Adrenal gland (tissue), 12 donors: ENCODE data around the gene PTPRD. TPM values are rescaled to one million over a fixed set of nuclear protein-coding genes. Genes with fewer than 3 reads are reported as not detected.

Experiments used
- DNase-seq, 7 donors: peaks; one replicate each; pipeline ENCODE4 v3.0.0-alpha.2; 2019 to 2020
- H3K27ac ChIP-seq, 5 donors: fragments of 200-600 bp; sonication (generic) in 4 of 5; 1 replicate in 3 of 5; 2 replicates in 2 of 5; pipeline versions ENCODE4 v1.5.1 to v1.8.0; 2016 to 2020; ENCODE audit warnings: mild to moderate bottlenecking in 1 of 5
- H3K27me3 ChIP-seq: fragments of 200-600 bp; 2 replicates; pipeline ENCODE4 v1.8.0; 2021
- H3K36me3 ChIP-seq, 2 donors: fragments of 200-600 bp; replicated peaks in 1 of 2; 1 replicate in 1 of 2; 2 replicates in 1 of 2; pipeline versions ENCODE4 v1.5.1 to v1.8.0; 2018 to 2022
- H3K4me1 ChIP-seq, 2 donors: fragments of 200-600 bp; replicated peaks in 1 of 2; 1 replicate in 1 of 2; 2 replicates in 1 of 2; pipeline versions ENCODE4 v1.5.1 to v1.8.0; 2018 to 2021
- H3K4me3 ChIP-seq, 4 donors: fragments of 200-600 bp; sonication (generic) in 3 of 4; one replicate each; pipeline ENCODE4 v1.5.1; 2016 to 2018
- H3K9me3 ChIP-seq, 3 donors: fragments of 200-600 bp; sonication (generic) in 1 of 3; replicated peaks in 1 of 3; 1 replicate in 2 of 3; 2 replicates in 1 of 3; pipeline versions ENCODE4 v1.5.1 to v1.8.0; 2016 to 2021
- CTCF ChIP-seq, 6 experiments: fragments of 450-650 bp in 4 of 6; fragments of 200-600 bp in 2 of 6; sonication (generic) in 1 of 6; IDR thresholded peaks; 1 replicate in 5 of 6; 2 replicates in 1 of 6; pipeline versions ENCODE4 v1.5.1 to v1.8.0; 2016 to 2021; ENCODE audit warnings: antibody characterized with exemption in 6 of 6, mild to moderate bottlenecking in 2 of 6, moderate library complexity in 1 of 6
- POLR2A ChIP-seq, 2 donors: fragments of 450-650 bp; IDR thresholded peaks; one replicate each; pipeline ENCODE4 v1.6.1; 2017; ENCODE audit warnings: antibody characterized with exemption in 2 of 2, mild to moderate bottlenecking in 2 of 2, moderate library complexity in 1 of 2
- WGBS, 4 donors: extraction: QIAGEN DNeasy Blood & Tissue Kit in 2 of 4; methylation state at CpG; one replicate each; pipeline versions ENCODE4 v1.1.5 to v1.1.7; 2013 to 2017; 5-methylcytosine and 5-hydroxymethylcytosine counted together
- intact Hi-C, 2 donors: fragments of 100-400 bp; cut with DNase I; formaldehyde crosslinking; loops; one replicate each; pipeline versions ENCODE4 v1.14.1 to v1.15.0; 2022 to 2023
- polyA plus RNA-seq, 3 donors: library from polyadenylated mRNA; stranded (reverse); fragments of 200-250 nt in 2 of 3; fragments of 350-450 nt in 1 of 3; fragmentation: Illumina TruSeq in 1 of 3; extraction: RNeasy Lipid Tissue Mini Kit (QIAGEN cat#74804) in 1 of 3; gene quantifications; one replicate each; pipeline ENCODE4 v1.2.3, GENCODE V29; 2013 to 2014
- total RNA-seq, 9 donors: library from RNA; depleted of rRNA in 4 of 9; stranded (reverse); fragments of >200 nt in 4 of 9; fragments of 120-200 nt in 1 of 9; fragmentation: NEBNext Ultra II Directional in 1 of 9; extraction: Animal tissue kit (Norgen Biotek cat#: 25700) in 1 of 9; gene quantifications; one replicate each; pipeline versions ENCODE4 v1.1.0 to v1.2.4, GENCODE V29; 2013 to 2023
- donor health status: healthy with polysubstance abuse.
- donor health status: Bipolar disorder and iron deficiency.
- donor health status: DM: yes; HTN: yes; CAD: no.
- donor health status: DM: no; HTN: no; CAD: no.
- donor health status: DM: no; HTN: no; CAD: no.
- donor health status: DM: yes; HTN: yes; CAD: no.

The PTPRD gene
- total and polyA plus RNA-seq, 12 donors = 0.61 to 71.2 (median 4.5) TPM

DNA sequence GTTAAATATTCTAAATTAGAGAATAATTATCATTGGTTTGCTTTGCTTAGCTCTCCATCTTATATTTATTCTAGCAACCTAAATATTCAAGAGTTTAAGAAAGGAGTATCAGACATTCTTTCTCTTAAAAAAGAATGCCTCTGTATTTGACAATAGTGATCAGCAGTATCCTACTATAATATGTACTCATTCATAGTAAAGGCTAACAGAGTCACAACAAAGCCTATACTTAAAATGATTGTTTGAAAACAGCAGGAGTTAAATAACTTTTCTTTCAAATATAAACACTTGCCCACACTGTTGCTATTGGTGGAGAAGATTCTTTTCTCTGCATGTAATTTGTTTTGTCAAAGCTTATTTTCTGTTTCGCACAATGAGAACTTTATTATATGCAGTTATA lies 178.4 kb downstream of the PTPRD start:
- 85 to 96% (median 94%) methylated on average over 1 of the region's 1 CpG for WGBS, 4 donors
- DNase-seq = no peak
- Histone ChIP-seq H3K27ac (no peak overlapping the region), H3K4me3 (no peak overlapping the region), H3K4me1 (no peaks in the 10 kb centered on the region), H3K9me3 (no peaks in the 10 kb centered on the region), H3K27me3 (no peaks in the 10 kb centered on the region), H3K36me3 (no peaks in the 10 kb centered on the region)
- intact Hi-C loops = no loop called here
- no peak for TF ChIP-seq CTCF (IDR thresholded peaks at IDR 0.05)
- TF ChIP-seq POLR2A (IDR thresholded peaks at IDR 0.05) = no peak

GRCh38 chr9:10411272-10411671 lies 201.5 kb downstream of the PTPRD start:
- H3K36me3 ChIP-seq = no peaks in the 10 kb centered on the region
- TF ChIP-seq CTCF (IDR thresholded peaks at IDR 0.05) (no peak), POLR2A (IDR thresholded peaks at IDR 0.05) (no peak)
- DNase-seq = no peak
- H3K4me3 ChIP-seq = no peak overlapping the region
- no peak overlapping the region for H3K27ac ChIP-seq
- intact Hi-C loops = no loop called here
- no peaks in the 10 kb centered on the region for H3K9me3 ChIP-seq
- no peaks in the 10 kb centered on the region for H3K27me3 ChIP-seq
- no peaks in the 10 kb centered on the region for H3K4me1 ChIP-seq

DNA sequence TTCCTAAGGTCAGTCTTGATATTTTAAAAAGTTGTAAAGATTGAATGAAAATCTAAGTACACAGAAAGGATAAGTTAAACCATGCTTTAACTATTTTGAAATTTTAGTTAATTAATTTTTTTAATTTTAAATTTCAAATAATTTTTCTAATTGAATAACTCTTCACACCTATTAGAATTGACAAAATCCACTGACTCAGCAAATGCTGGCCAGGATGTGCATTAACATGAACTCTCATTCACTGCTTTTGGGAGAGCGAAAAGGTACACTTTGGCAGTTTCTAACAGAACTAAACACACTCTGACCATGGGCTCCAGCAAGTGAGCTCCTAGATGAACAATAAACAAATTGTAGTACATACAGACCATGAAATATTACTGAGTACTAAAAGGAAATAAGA lies 209.5 kb downstream of the PTPRD start:
- H3K4me3 ChIP-seq = no peak overlapping the region
- no peak overlapping the region for H3K27ac ChIP-seq
- no peak for DNase-seq
- H3K4me1 ChIP-seq = no peaks in the 10 kb centered on the region
- H3K36me3 ChIP-seq = no peaks in the 10 kb centered on the region
- WGBS, 4 donors = 85 to 89% (median 86%) methylated on average over 1 of the region's 1 CpG
- TF ChIP-seq CTCF (IDR thresholded peaks at IDR 0.05) = no peak
- no peak for TF ChIP-seq POLR2A (IDR thresholded peaks at IDR 0.05)
- intact Hi-C loops = no loop called here
- H3K9me3 ChIP-seq = no peaks in the 10 kb centered on the region
- no peaks in the 10 kb centered on the region for H3K27me3 ChIP-seq

DNA sequence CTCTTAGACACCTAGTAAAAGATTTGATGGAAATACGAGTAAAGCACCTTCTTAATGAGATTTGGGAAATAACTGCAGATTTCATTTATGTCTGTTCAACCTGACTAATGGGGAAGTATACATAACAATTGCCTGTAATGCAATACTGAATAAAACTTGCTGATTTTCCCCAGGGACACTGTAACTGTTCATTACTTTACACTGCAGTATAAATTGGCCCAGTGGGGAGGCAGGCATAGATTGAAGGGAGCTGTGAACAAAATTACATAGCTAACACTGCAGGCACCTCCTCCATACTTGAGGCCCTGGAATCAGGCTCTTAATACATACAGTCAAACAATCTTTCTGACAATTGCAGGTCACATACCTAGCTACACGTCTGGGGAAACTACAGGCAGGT lies 216.2 kb downstream of the PTPRD start:
- TF ChIP-seq CTCF (IDR thresholded peaks at IDR 0.05) (no peak), POLR2A (IDR thresholded peaks at IDR 0.05) (no peak)
- Histone ChIP-seq H3K4me1 (no peaks in the 10 kb centered on the region), H3K27ac (no peak overlapping the region), H3K9me3 (no peaks in the 10 kb centered on the region), H3K27me3 (no peaks in the 10 kb centered on the region), H3K4me3 (no peak overlapping the region), H3K36me3 (no peaks in the 10 kb centered on the region)
- intact Hi-C loops = no loop called here
- DNase-seq = no peak
- WGBS, 4 donors = 38 to 60% (median 53%) methylated on average over 2 of the region's 2 CpGs
